Naive thymus-derived CD4-positive, alpha-beta T cell (primary cell): ENCODE measurements around the gene RABL6. TPM values are rescaled to one million over a fixed set of nuclear protein-coding genes. Genes with fewer than 3 reads are reported as not detected.
A peak's percentile ranks its signal among the peaks of the same experiment; 100 is the strongest.

Experiments used
- ATAC-seq: fragments of 150-1000 bp; cut with Tn5 transposase; 2 replicates; pipeline ENCODE4 v1.10.0; 2021; ENCODE audit warnings: mild to moderate bottlenecking, moderate library complexity
- CTCF ChIA-PET: fragments of 350-600 bp; sonication (Branson Sonifier 250); formaldehyde crosslinking; loops from one replicate; lab custom pipeline; 2021; ENCODE audit warnings: antibody characterized with exemption; lab: Charles Lee
- POLR2A ChIA-PET: fragments of 350-600 bp; sonication (Branson Sonifier 250); formaldehyde crosslinking; loops from one replicate; lab custom pipeline; 2021; ENCODE audit warnings: antibody characterized with exemption, inconsistent platforms; lab: Charles Lee
- DNase-seq, 9 donors: peaks; one replicate each; pipeline versions ENCODE4 v3.0.0 to v3.0.0-alpha.2; 2020 to 2022; ENCODE audit warnings: mixed read lengths in 1 of 9
- H3K27ac ChIP-seq: one replicate; pipeline ENCODE4 v1.7.0; 2013; ENCODE audit warnings: mild to moderate bottlenecking, low read depth, low read length, moderate library complexity
- H3K27me3 ChIP-seq, 2 donors: one replicate each; pipeline ENCODE4 v1.7.0; 2013; ENCODE audit warnings: low read length in 2 of 2, mild to moderate bottlenecking in 2 of 2, moderate library complexity in 2 of 2; ENCODE audit not compliant: control insufficient read depth in 2 of 2, insufficient read depth in 2 of 2
- H3K36me3 ChIP-seq, 3 experiments: 1 replicate in 2 of 3; 2 replicates in 1 of 3; pipeline ENCODE4 v1.7.0; 2013; ENCODE audit warnings: low read length in 3 of 3, mild to moderate bottlenecking in 3 of 3, moderate library complexity in 1 of 3; ENCODE audit not compliant: insufficient read depth in 3 of 3, control insufficient read depth in 2 of 3
- H3K4me1 ChIP-seq, 2 donors: one replicate each; pipeline ENCODE4 v1.7.0; 2013; ENCODE audit warnings: low read length in 2 of 2, mild to moderate bottlenecking in 2 of 2, moderate library complexity in 1 of 2; ENCODE audit not compliant: control insufficient read depth in 2 of 2, insufficient read depth in 2 of 2
- H3K4me3 ChIP-seq: 2 replicates; pipeline ENCODE4 v1.7.0; 2013; ENCODE audit warnings: mild to moderate bottlenecking, low read length
- H3K9me3 ChIP-seq, 3 experiments: 1 replicate in 2 of 3; 2 replicates in 1 of 3; pipeline ENCODE4 v1.7.0; 2013; ENCODE audit warnings: low read length in 3 of 3; ENCODE audit not compliant: control insufficient read depth in 2 of 3
- H3K27ac Mint-ChIP-seq, 9 donors: one replicate each; pipeline ENCODE4 v1.8.0; 2020 to 2022; ENCODE audit warnings: mixed read lengths in 9 of 9, mild to moderate bottlenecking in 8 of 9, moderate library complexity in 5 of 9, inconsistent platforms in 2 of 9
- H3K27me3 Mint-ChIP-seq, 5 donors: one replicate each; pipeline ENCODE4 v1.8.0; 2021 to 2022; ENCODE audit warnings: mixed read lengths in 5 of 5, mild to moderate bottlenecking in 1 of 5
- H3K36me3 Mint-ChIP-seq, 5 donors: one replicate each; pipeline ENCODE4 v1.8.0; 2020 to 2022; ENCODE audit warnings: mixed read lengths in 5 of 5, mild to moderate bottlenecking in 3 of 5, inconsistent platforms in 1 of 5
- H3K4me1 Mint-ChIP-seq, 7 donors: one replicate each; pipeline ENCODE4 v1.8.0; 2020 to 2022; ENCODE audit warnings: mixed read lengths in 7 of 7, mild to moderate bottlenecking in 3 of 7, inconsistent platforms in 1 of 7
- H3K4me3 Mint-ChIP-seq, 10 donors: one replicate each; pipeline ENCODE4 v1.8.0; 2020 to 2022; ENCODE audit warnings: mild to moderate bottlenecking in 10 of 10, mixed read lengths in 10 of 10, moderate library complexity in 6 of 10, inconsistent platforms in 2 of 10
- H3K9me3 Mint-ChIP-seq, 11 donors: one replicate each; pipeline ENCODE4 v1.8.0; 2020 to 2022; ENCODE audit warnings: mixed read lengths in 11 of 11, mild to moderate bottlenecking in 4 of 11, inconsistent platforms in 1 of 11, moderate library complexity in 1 of 11
- intact Hi-C, 2 donors: fragments of 100-400 bp; cut with micrococcal nuclease; formaldehyde crosslinking; loops; one replicate each; pipeline ENCODE4 v1.15.1; 2023
- polyA plus RNA-seq, 2 donors: library from polyadenylated mRNA; unstranded; fragments of 300-500 nt; fragmentation: Illumina TruSeq; gene quantifications; one replicate each; pipeline ENCODE4 v1.2.3, GENCODE V29; 2021
- total RNA-seq, 6 experiments: library from RNA in 5 of 6; stranded (reverse) in 5 of 6; gene quantifications; 1 replicate in 5 of 6; 2 replicates in 1 of 6; pipeline ENCODE4 v1.2.3 and lab custom pipeline; 2021 to 2026

The RABL6 gene
- total and polyA plus RNA-seq, 7 experiments from 2014 or later, result 9.4 to 100 (median 60.7) TPM

GRCh38 chr9:136885950-136886578, 78.3 kb downstream of the RABL6 start, which contains the start of gene TRAF2:
Gene TRAF2, plus strand, starts transcription at chr9:136886516. Its CDS starts 12,225 bp downstream, at chr9:136898741.
- Mint-ChIP-seq H3K4me1 (peaks cover 17 to 53% (median 37%) of the 10 kb centered on the region in 7 donors), H3K27me3 (no peaks in the 10 kb centered on the region), H3K27ac (peak within 1 kb of the TSS; percentile 78 to 95 (median 89)), H3K36me3 (peaks cover 0 to 5% (median 0%) of the 10 kb centered on the region in 5 donors), H3K9me3 (no peaks in the 10 kb centered on the region), H3K4me3 (peak within 1 kb of the TSS; percentile 83 to 99 (median 86))
- ChIA-PET POLR2A (interaction anchor here (0.7 to 2.4 kb wide), 15 partner anchors 11 to 159 kb away, joined by 3 to 9 read pairs (median 4); partner anchors contain the start of genes AJM1, EDF1, FBXW5 and TMEM141), CTCF (no interaction called here)
- H3K36me3 ChIP-seq, result peaks cover 0 to 6% (median 0%) of the 10 kb centered on the region in 3 experiments
- peaks cover 26 to 29% of the 10 kb centered on the region in 2 donors for H3K4me1 ChIP-seq
- no peaks in the 10 kb centered on the region for H3K27me3 ChIP-seq
- ATAC-seq, result peak; percentile 95
- intact Hi-C loops, result loop anchor here (1.0 to 10.0 kb wide), 14 partner anchors 15 to 351 kb away; partner anchors contain the start of genes FBXW5 (in 2 of the 2), TMEM141 (in 2 of the 2), AJM1 (in 1 of the 2) and EDF1 (in 1 of the 2)
- H3K9me3 ChIP-seq, result no peaks in the 10 kb centered on the region
- H3K4me3 ChIP-seq, result peak within 1 kb of the TSS; percentile 76
- peak within 1 kb of the TSS; percentile 97 for H3K27ac ChIP-seq
- DNase-seq, result peak; percentile 93 to 98 (median 96)

GRCh38 chr9:136886610-136887597, 79.2 kb downstream of the RABL6 start:
- peaks cover 20 to 22% of the 10 kb centered on the region in 2 donors for H3K4me1 ChIP-seq
- Mint-ChIP-seq H3K4me3 (peak overlapping the region; percentile 83 to 99 (median 86)), H3K27ac (peak overlapping the region; percentile 78 to 95 (median 89)), H3K36me3 (peaks cover 0 to 3% (median 0%) of the 10 kb centered on the region in 5 donors), H3K9me3 (no peaks in the 10 kb centered on the region), H3K27me3 (no peaks in the 10 kb centered on the region), H3K4me1 (peaks cover 16 to 46% (median 28%) of the 10 kb centered on the region in 7 donors)
- intact Hi-C loops, result loop anchor here (1.0 to 10.0 kb wide), 14 partner anchors 14 to 352 kb away; partner anchors contain the start of genes EDF1 (in 2 of the 2), FBXW5 (in 2 of the 2), TMEM141 (in 2 of the 2) and AJM1 (in 1 of the 2)
- POLR2A ChIA-PET, result interaction anchor here (0.6 to 2.4 kb wide), 14 partner anchors 12 to 159 kb away, joined by 3 to 9 read pairs (median 4); partner anchors contain the start of genes AJM1, EDF1 and FBXW5
- peak overlapping the region; percentile 97 for H3K27ac ChIP-seq
- peak overlapping the region; percentile 66 for H3K4me3 ChIP-seq
- ATAC-seq (peak; percentile 69), DNase-seq (peak in 6 of 9 donors; percentile 5 to 77 (median 26))
- CTCF ChIA-PET, result no interaction called here
- no peaks in the 10 kb centered on the region for H3K9me3 ChIP-seq
- H3K36me3 ChIP-seq, result peaks cover 0 to 6% (median 0%) of the 10 kb centered on the region in 3 experiments
- no peaks in the 10 kb centered on the region for H3K27me3 ChIP-seq

- ATAC-seq, result no peak
- peaks cover 13 to 39% (median 21%) of the 10 kb centered on the region in 7 donors for H3K4me1 Mint-ChIP-seq
These were observed 80.7 kb downstream of the RABL6 start for GRCh38 chr9:136888454-136888853.

GRCh38 chr9:136889858-136890257, 82.1 kb downstream of the RABL6 start:
- Histone ChIP-seq H3K9me3 (no peaks in the 10 kb centered on the region), H3K27me3 (no peaks in the 10 kb centered on the region), H3K4me1 (peaks cover 5 to 9% of the 10 kb centered on the region in 2 donors), H3K4me3 (no peak overlapping the region), H3K36me3 (peaks cover 0 to 12% (median 0%) of the 10 kb centered on the region in 3 experiments), H3K27ac (no peak overlapping the region)
- ATAC-seq (no peak), DNase-seq (no peak)
- H3K4me3 Mint-ChIP-seq, result no peak overlapping the region
- H3K9me3 Mint-ChIP-seq, result no peaks in the 10 kb centered on the region
- no peaks in the 10 kb centered on the region for H3K27me3 Mint-ChIP-seq
- ChIA-PET POLR2A (no interaction called here), CTCF (no interaction called here)
- H3K36me3 Mint-ChIP-seq, result peaks cover 0 to 11% (median 0%) of the 10 kb centered on the region in 5 donors
- H3K27ac Mint-ChIP-seq, result peak overlapping the region in 1 of 9 donors; percentile 29
- intact Hi-C loops, result loop anchor here (5.0 to 10.0 kb wide), 2 partner anchors 197 to 355 kb away; partner anchors contain the start of gene MAN1B1 (in 1 of the 2)
- peaks cover 13 to 45% (median 29%) of the 10 kb centered on the region in 7 donors for H3K4me1 Mint-ChIP-seq

More at GRCh38 chr9:136888454-136888853, 80.7 kb downstream of the RABL6 start:
- H3K4me3 ChIP-seq, result no peak overlapping the region
- peak overlapping the region in 2 of 9 donors; percentile 5 to 12 for H3K27ac Mint-ChIP-seq
- POLR2A ChIA-PET, result interaction anchor here (0.7 kb wide), 1 partner anchor 20 kb away, joined by 3 read pairs; no protein-coding TSS in a partner anchor
- H3K9me3 Mint-ChIP-seq, result no peaks in the 10 kb centered on the region
- no peaks in the 10 kb centered on the region for H3K9me3 ChIP-seq
- DNase-seq, result no peak
- peaks cover 0 to 11% (median 0%) of the 10 kb centered on the region in 3 experiments for H3K36me3 ChIP-seq
- CTCF ChIA-PET, result interaction anchor here (0.6 kb wide), 1 partner anchor 25 kb away, joined by 3 read pairs; no protein-coding TSS in a partner anchor
- H3K27ac ChIP-seq, result no peak overlapping the region
- peak overlapping the region in 3 of 10 donors; percentile 32 to 86 (median 63) for H3K4me3 Mint-ChIP-seq
- intact Hi-C loops, result loop anchor here (5.0 to 10.0 kb wide), 2 partner anchors 199 to 354 kb away; partner anchors contain the start of gene MAN1B1 (in 1 of the 2)
- H3K27me3 ChIP-seq, result no peaks in the 10 kb centered on the region
- peaks cover 0 to 3% (median 0%) of the 10 kb centered on the region in 5 donors for H3K36me3 Mint-ChIP-seq
- H3K27me3 Mint-ChIP-seq, result no peaks in the 10 kb centered on the region
- peaks cover 5 to 9% of the 10 kb centered on the region in 2 donors for H3K4me1 ChIP-seq

- peaks cover 0 to 11% (median 0%) of the 10 kb centered on the region in 5 donors for H3K36me3 Mint-ChIP-seq
- H3K27ac Mint-ChIP-seq, result no peak overlapping the region
- H3K4me3 Mint-ChIP-seq, result no peak overlapping the region
- H3K4me1 ChIP-seq, result peaks cover 3 to 5% of the 10 kb centered on the region in 2 donors
- ATAC-seq, result no peak
- intact Hi-C loops, result no loop called here
- H3K4me1 Mint-ChIP-seq, result peaks cover 13 to 46% (median 30%) of the 10 kb centered on the region in 7 donors
- DNase-seq, result no peak
- H3K9me3 ChIP-seq, result no peaks in the 10 kb centered on the region
- ChIA-PET CTCF (no interaction called here), POLR2A (interaction anchor here (1.4 kb wide), 1 partner anchor 9 kb away, joined by 4 read pairs; no protein-coding TSS in a partner anchor)
- H3K27me3 Mint-ChIP-seq, result no peaks in the 10 kb centered on the region
- no peak overlapping the region for H3K4me3 ChIP-seq
- no peaks in the 10 kb centered on the region for H3K9me3 Mint-ChIP-seq
- no peak overlapping the region for H3K27ac ChIP-seq
- H3K27me3 ChIP-seq, result no peaks in the 10 kb centered on the region
- peaks cover 0 to 17% (median 0%) of the 10 kb centered on the region in 3 experiments for H3K36me3 ChIP-seq
These were observed 82.9 kb downstream of the RABL6 start for GRCh38 chr9:136890661-136891060.
